ENCODE data around the gene OR2S2. TPM values are rescaled to one million over a fixed set of nuclear protein-coding genes. Genes with fewer than 3 reads are reported as not detected.
"Not testable (repeated sequence)": the region's sequence is repeated elsewhere in the genome, so short reads cannot be mapped to it uniquely, and the experiment has no call there.

The OR2S2 gene, protein sequence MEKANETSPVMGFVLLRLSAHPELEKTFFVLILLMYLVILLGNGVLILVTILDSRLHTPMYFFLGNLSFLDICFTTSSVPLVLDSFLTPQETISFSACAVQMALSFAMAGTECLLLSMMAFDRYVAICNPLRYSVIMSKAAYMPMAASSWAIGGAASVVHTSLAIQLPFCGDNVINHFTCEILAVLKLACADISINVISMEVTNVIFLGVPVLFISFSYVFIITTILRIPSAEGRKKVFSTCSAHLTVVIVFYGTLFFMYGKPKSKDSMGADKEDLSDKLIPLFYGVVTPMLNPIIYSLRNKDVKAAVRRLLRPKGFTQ
- not detected for total RNA-seq

GRCh38 chr9:35958104-35958837 lies at the start of gene OR2S2:
Gene OR2S2 (minus strand): TSS chr9:35958154. CDS start chr9:35958098, 56 bp downstream.
- no peak for DNase-seq (ENCODE audit: low spot score in 2 of 2)
- WGBS, 2 donors: 87 to 91% methylated on average over 5 of the region's 5 CpGs
- intact Hi-C loops (cut with DNase I; ENCODE audit: low total_unique reads): no loop called here
- H3K4me3 ChIP-seq (ENCODE audit: low read depth, poor library complexity, severe bottlenecking): no peak within 1 kb of the TSS
- no peak for TF ChIP-seq POLR2A (IDR thresholded peaks at IDR 0.05)
- TF ChIP-seq, protein P1, sequence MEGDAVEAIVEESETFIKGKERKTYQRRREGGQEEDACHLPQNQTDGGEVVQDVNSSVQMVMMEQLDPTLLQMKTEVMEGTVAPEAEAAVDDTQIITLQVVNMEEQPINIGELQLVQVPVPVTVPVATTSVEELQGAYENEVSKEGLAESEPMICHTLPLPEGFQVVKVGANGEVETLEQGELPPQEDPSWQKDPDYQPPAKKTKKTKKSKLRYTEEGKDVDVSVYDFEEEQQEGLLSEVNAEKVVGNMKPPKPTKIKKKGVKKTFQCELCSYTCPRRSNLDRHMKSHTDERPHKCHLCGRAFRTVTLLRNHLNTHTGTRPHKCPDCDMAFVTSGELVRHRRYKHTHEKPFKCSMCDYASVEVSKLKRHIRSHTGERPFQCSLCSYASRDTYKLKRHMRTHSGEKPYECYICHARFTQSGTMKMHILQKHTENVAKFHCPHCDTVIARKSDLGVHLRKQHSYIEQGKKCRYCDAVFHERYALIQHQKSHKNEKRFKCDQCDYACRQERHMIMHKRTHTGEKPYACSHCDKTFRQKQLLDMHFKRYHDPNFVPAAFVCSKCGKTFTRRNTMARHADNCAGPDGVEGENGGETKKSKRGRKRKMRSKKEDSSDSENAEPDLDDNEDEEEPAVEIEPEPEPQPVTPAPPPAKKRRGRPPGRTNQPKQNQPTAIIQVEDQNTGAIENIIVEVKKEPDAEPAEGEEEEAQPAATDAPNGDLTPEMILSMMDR (IDR thresholded peaks at IDR 0.05): no peak

GRCh38 chr9:36007316-36007708 lies 49.4 kb upstream of the OR2S2 start:
- intact Hi-C loops (cut with DNase I; ENCODE audit: low total_unique reads): loop anchor here (5.0 kb wide), 1 partner anchor 160 kb away; the partner anchor contains the start of gene CCIN
- no peak for TF ChIP-seq POLR2A (IDR thresholded peaks at IDR 0.05)
- TF ChIP-seq, protein P1 (IDR thresholded peaks at IDR 0.05): no peak
- no peak overlapping the region for H3K4me3 ChIP-seq (ENCODE audit: low read depth, poor library complexity, severe bottlenecking)
- 73 to 86% methylated on average over 1 of the region's 1 CpG for WGBS, 2 donors
- no peak for DNase-seq (ENCODE audit: low spot score in 2 of 2)

GRCh38 chr9:36006549-36007315 lies 48.8 kb upstream of the OR2S2 start:
- intact Hi-C loops (cut with DNase I; ENCODE audit: low total_unique reads): loop anchor here (5.0 kb wide), 1 partner anchor 161 kb away; the partner anchor contains the start of gene CCIN
- TF ChIP-seq, protein P1 (IDR thresholded peaks at IDR 0.05): no peak
- no peak for TF ChIP-seq POLR2A (IDR thresholded peaks at IDR 0.05)
- H3K4me3 ChIP-seq (ENCODE audit: low read depth, poor library complexity, severe bottlenecking): no peak overlapping the region
- WGBS, 2 donors: 68 to 76% methylated on average over 3 of the region's 3 CpGs
- DNase-seq (ENCODE audit: low spot score in 2 of 2): no peak

DNA sequence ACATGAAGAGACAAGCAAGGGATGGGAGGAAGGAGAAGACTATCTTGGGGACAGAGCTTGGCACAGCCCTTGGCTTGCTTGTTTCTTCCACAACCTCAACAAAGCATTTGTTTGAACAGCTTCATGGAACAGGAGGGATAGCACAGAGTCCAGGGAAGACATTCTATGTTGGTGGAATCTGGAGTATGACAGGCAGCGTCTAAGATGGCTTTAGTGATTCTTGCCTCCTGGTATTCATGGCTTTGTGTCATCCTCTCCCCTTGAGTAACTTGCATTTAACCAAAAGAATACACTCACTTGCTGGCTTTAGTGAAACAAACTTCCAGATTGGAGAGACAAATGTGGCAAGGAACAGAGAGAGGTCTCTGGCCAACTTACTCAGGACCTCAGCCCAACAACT lies 47.9 kb upstream of the OR2S2 start:
- TF ChIP-seq POLR2A (IDR thresholded peaks at IDR 0.05): no peak
- TF ChIP-seq, protein P1 (IDR thresholded peaks at IDR 0.05): no peak
- DNase-seq (ENCODE audit: low spot score in 2 of 2): no peak
- H3K4me3 ChIP-seq (ENCODE audit: low read depth, poor library complexity, severe bottlenecking): no peak overlapping the region
- WGBS, 2 donors: 92 to 96% methylated on average over 1 of the region's 1 CpG
- intact Hi-C loops (cut with DNase I; ENCODE audit: low total_unique reads): loop anchor here (5.0 kb wide), 1 partner anchor 161 kb away; the partner anchor contains the start of gene CCIN

DNA sequence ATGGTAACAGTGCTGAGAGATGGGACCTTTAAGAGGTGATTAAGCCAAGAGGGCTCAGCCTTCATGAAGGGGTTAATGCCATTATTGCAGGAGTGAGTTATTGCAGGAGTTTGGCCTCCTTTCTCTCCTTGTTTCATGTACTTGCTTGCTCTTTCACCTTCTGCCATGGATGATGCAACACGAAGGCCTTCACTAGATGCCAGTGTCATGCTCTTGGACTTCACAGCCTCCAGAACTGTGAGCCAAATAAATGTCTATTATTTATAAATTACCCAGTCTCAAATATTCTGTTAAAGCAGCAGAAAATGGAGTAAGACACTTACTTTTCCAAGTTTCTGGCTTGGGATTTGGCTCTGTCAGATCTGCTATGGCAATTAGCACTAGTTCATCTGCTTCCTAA lies 40.4 kb upstream of the OR2S2 start:
- no peak overlapping the region for H3K4me3 ChIP-seq (ENCODE audit: low read depth, poor library complexity, severe bottlenecking)
- TF ChIP-seq POLR2A (IDR thresholded peaks at IDR 0.05): no peak
- intact Hi-C loops (cut with DNase I; ENCODE audit: low total_unique reads): no loop called here
- WGBS, 2 donors: 66 to 75% methylated on average over 1 of the region's 1 CpG
- DNase-seq (ENCODE audit: low spot score in 2 of 2): no peak

- intact Hi-C loops (cut with DNase I; ENCODE audit: low total_unique reads); DNase-seq (ENCODE audit: low spot score in 2 of 2); H3K4me3 ChIP-seq (ENCODE audit: low read depth, poor library complexity, severe bottlenecking): not testable (repeated sequence)
- 62 to 63% methylated on average over 4 of the region's 4 CpGs for WGBS, 2 donors
Observed at GRCh38 chr9:35997016-35997415, 39.1 kb upstream of the OR2S2 start.

Measured in lower leg skin (tissue), 4 donors.